GM23338 (cell line): Measurements from ENCODE around the gene KLF7. TPM values are rescaled to one million over a fixed set of nuclear protein-coding genes. Genes with fewer than 3 reads are reported as not detected.
A peak's percentile ranks its signal among the peaks of the same experiment; 100 is the strongest.

Source experiments
- ATAC-seq: fragments of 200-7000 bp; cut with Tn5 transposase; 3 replicates; pipeline ENCODE4 v1.9.1; 2020
- DNase-seq: peaks from one replicate; pipeline ENCODE4 v3.0.0-alpha.2; 2015; ENCODE audit warnings: low spot score
- H2AFZ ChIP-seq: fragments of 200-600 bp; sonication (generic); 2 replicates; pipeline ENCODE4 v1.8.0; 2016; ENCODE audit warnings: antibody characterized with exemption, mild to moderate bottlenecking, moderate library complexity
- H3F3A ChIP-seq: fragments of 200-600 bp; sonication (generic); replicated peaks from 2 replicates; pipeline ENCODE4 v1.8.0; 2017; ENCODE audit warnings: antibody characterized with exemption, mixed run types, low read depth
- H3K27ac ChIP-seq: fragments of 200-600 bp; sonication (generic); 2 replicates; pipeline ENCODE4 v1.6.1; 2016; ENCODE audit warnings: low read depth
- H3K27me3 ChIP-seq: fragments of 200-600 bp; sonication (generic); 2 replicates; pipeline ENCODE4 v1.8.0; 2016; ENCODE audit warnings: mild to moderate bottlenecking, mixed run types, moderate library complexity; ENCODE audit not compliant: insufficient read depth
- H3K36me3 ChIP-seq: fragments of 200-600 bp; sonication (generic); 2 replicates; pipeline ENCODE4 v1.8.0; 2016; ENCODE audit warnings: mild to moderate bottlenecking; ENCODE audit not compliant: insufficient read depth
- H3K4me1 ChIP-seq: fragments of 200-600 bp; sonication (generic); 2 replicates; pipeline ENCODE4 v1.8.0; 2016; ENCODE audit warnings: mild to moderate bottlenecking, moderate library complexity; ENCODE audit not compliant: insufficient read depth
- H3K4me2 ChIP-seq: fragments of 200-600 bp; sonication (generic); 2 replicates; pipeline ENCODE4 v1.7.1; 2017; ENCODE audit warnings: mixed run types
- H3K4me3 ChIP-seq: fragments of 200-600 bp; sonication (generic); 2 replicates; pipeline ENCODE4 v1.6.1; 2016; ENCODE audit warnings: mixed run types
- H3K79me2 ChIP-seq: fragments of 200-600 bp; sonication (generic); replicated peaks from 2 replicates; pipeline ENCODE4 v1.8.0; 2017; ENCODE audit warnings: mild to moderate bottlenecking; ENCODE audit not compliant: insufficient read depth
- H3K9me2 ChIP-seq: fragments of 200-600 bp; sonication (generic); 2 replicates; pipeline ENCODE4 v1.8.0; 2017; ENCODE audit not compliant: insufficient read depth
- H4K20me1 ChIP-seq: fragments of 200-600 bp; sonication (generic); replicated peaks from 2 replicates; pipeline ENCODE4 v1.8.0; 2017; ENCODE audit warnings: mild to moderate bottlenecking; ENCODE audit not compliant: insufficient read depth
- H3K27ac Mint-ChIP-seq: 2 replicates; pipeline ENCODE4 v1.8.0; 2020; ENCODE audit warnings: inconsistent platforms, mild to moderate bottlenecking, moderate library complexity, mixed read lengths
- H3K27me3 Mint-ChIP-seq: 3 replicates; pipeline ENCODE4 v1.8.0; 2022; ENCODE audit warnings: low read depth, mild to moderate bottlenecking, moderate library complexity, mixed read lengths, inconsistent platforms; ENCODE audit not compliant: insufficient read depth, poor library complexity
- H3K36me3 Mint-ChIP-seq: 3 replicates; pipeline ENCODE4 v1.8.0; 2021; ENCODE audit warnings: low read depth, mild to moderate bottlenecking, inconsistent platforms, moderate library complexity, mixed read lengths
- H3K4me1 Mint-ChIP-seq: 3 replicates; pipeline ENCODE4 v1.8.0; 2020; ENCODE audit warnings: mild to moderate bottlenecking, inconsistent platforms, mixed read lengths
- H3K4me3 Mint-ChIP-seq: 3 replicates; pipeline ENCODE4 v1.8.0; 2021; ENCODE audit warnings: moderate library complexity, mild to moderate bottlenecking, inconsistent platforms, mixed read lengths
- H3K9me3 Mint-ChIP-seq: 3 replicates; pipeline ENCODE4 v1.8.0; 2020; ENCODE audit warnings: moderate library complexity, mild to moderate bottlenecking, inconsistent platforms, mixed read lengths
- CREB1 ChIP-seq: fragments of 250-450 bp; sonication (Bioruptor Pico); IDR thresholded peaks from 2 replicates; pipeline ENCODE4 v1.5.0; 2020; ENCODE audit warnings: low read depth, mild to moderate bottlenecking, moderate library complexity
- NANOG ChIP-seq: IDR thresholded peaks from 2 replicates; pipeline ENCODE4 v1.6.1; 2016; ENCODE audit warnings: antibody characterized with exemption, borderline replicate concordance
- POLR2AphosphoS5 ChIP-seq: IDR thresholded peaks from 2 replicates; pipeline ENCODE4 v1.6.1; 2016; ENCODE audit warnings: antibody characterized with exemption, low read depth
- polyA plus RNA-seq: library from polyadenylated mRNA; unstranded; fragments of >200 nt; fragmentation: Nextera tagmentation; extraction: Ambion mirVana; gene quantifications from 2 replicates; pipeline ENCODE4 v1.2.1, GENCODE V29; 2016
- total RNA-seq: library from RNA; depleted of rRNA; stranded (reverse); fragments of >200 nt; shearing (Covaris generic); gene quantifications from 2 replicates; pipeline ENCODE4 v1.2.3, GENCODE V29; 2014
- TF ChIP-seq, protein P1 (sequence below): fragments of 250-450 bp; sonication (Bioruptor Pico); IDR thresholded peaks from 2 replicates; pipeline ENCODE4 v1.5.0; 2020; ENCODE audit warnings: mild to moderate bottlenecking, moderate library complexity
- TF ChIP-seq, protein P2 (sequence below), 2 experiments: fragments of 200-600 bp in 1 of 2; sonication (generic) in 1 of 2; conservative IDR thresholded peaks; 2 replicates each; pipeline versions ENCODE4 v1.5.1 to v1.6.1; 2016 to 2017; ENCODE audit warnings: antibody characterized with exemption in 2 of 2, low read depth in 2 of 2, mild to moderate bottlenecking in 2 of 2, moderate library complexity in 1 of 2

Gene KLF7
- total and polyA plus RNA-seq, 2 experiments from 2014 or later, result 5.7 to 15.4 TPM

DNA sequence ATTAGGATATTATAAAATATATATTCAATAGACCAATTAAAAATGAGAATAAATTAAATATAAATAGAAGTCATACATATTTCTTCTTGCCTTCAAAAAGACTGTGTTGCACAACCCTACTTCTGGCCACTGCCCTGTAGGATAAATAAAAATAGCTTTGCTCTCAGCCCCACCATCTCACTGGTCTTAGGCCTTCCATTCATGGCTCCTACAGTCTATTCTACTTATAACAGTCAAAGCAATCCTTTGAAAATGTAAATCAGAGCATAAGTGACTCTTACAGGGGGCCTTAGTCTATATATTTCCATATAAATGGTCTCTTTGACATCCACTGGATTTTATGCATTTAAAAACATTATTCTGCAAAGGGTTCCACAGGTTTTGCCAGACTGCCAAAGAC is 72.9 kb downstream of the KLF7 start:
- Mint-ChIP-seq H3K4me1 (peaks cover 58% of the 10 kb centered on the region), H3K4me3 (peak overlapping the region; percentile 2; the same call in 1 of the 3 replicates), H3K27me3 (peaks cover 4% of the 10 kb centered on the region), H3K36me3 (peaks cover 4% of the 10 kb centered on the region; the same call in 1 of the 3 replicates), H3K9me3 (no peaks in the 10 kb centered on the region), H3K27ac (no peak overlapping the region)
- TF ChIP-seq POLR2AphosphoS5, result no peak
- TF ChIP-seq CREB1, result no peak
- TF ChIP-seq NANOG, result peak; percentile 9; the same call in 1 of the 2 replicates
- TF ChIP-seq, protein P1, sequence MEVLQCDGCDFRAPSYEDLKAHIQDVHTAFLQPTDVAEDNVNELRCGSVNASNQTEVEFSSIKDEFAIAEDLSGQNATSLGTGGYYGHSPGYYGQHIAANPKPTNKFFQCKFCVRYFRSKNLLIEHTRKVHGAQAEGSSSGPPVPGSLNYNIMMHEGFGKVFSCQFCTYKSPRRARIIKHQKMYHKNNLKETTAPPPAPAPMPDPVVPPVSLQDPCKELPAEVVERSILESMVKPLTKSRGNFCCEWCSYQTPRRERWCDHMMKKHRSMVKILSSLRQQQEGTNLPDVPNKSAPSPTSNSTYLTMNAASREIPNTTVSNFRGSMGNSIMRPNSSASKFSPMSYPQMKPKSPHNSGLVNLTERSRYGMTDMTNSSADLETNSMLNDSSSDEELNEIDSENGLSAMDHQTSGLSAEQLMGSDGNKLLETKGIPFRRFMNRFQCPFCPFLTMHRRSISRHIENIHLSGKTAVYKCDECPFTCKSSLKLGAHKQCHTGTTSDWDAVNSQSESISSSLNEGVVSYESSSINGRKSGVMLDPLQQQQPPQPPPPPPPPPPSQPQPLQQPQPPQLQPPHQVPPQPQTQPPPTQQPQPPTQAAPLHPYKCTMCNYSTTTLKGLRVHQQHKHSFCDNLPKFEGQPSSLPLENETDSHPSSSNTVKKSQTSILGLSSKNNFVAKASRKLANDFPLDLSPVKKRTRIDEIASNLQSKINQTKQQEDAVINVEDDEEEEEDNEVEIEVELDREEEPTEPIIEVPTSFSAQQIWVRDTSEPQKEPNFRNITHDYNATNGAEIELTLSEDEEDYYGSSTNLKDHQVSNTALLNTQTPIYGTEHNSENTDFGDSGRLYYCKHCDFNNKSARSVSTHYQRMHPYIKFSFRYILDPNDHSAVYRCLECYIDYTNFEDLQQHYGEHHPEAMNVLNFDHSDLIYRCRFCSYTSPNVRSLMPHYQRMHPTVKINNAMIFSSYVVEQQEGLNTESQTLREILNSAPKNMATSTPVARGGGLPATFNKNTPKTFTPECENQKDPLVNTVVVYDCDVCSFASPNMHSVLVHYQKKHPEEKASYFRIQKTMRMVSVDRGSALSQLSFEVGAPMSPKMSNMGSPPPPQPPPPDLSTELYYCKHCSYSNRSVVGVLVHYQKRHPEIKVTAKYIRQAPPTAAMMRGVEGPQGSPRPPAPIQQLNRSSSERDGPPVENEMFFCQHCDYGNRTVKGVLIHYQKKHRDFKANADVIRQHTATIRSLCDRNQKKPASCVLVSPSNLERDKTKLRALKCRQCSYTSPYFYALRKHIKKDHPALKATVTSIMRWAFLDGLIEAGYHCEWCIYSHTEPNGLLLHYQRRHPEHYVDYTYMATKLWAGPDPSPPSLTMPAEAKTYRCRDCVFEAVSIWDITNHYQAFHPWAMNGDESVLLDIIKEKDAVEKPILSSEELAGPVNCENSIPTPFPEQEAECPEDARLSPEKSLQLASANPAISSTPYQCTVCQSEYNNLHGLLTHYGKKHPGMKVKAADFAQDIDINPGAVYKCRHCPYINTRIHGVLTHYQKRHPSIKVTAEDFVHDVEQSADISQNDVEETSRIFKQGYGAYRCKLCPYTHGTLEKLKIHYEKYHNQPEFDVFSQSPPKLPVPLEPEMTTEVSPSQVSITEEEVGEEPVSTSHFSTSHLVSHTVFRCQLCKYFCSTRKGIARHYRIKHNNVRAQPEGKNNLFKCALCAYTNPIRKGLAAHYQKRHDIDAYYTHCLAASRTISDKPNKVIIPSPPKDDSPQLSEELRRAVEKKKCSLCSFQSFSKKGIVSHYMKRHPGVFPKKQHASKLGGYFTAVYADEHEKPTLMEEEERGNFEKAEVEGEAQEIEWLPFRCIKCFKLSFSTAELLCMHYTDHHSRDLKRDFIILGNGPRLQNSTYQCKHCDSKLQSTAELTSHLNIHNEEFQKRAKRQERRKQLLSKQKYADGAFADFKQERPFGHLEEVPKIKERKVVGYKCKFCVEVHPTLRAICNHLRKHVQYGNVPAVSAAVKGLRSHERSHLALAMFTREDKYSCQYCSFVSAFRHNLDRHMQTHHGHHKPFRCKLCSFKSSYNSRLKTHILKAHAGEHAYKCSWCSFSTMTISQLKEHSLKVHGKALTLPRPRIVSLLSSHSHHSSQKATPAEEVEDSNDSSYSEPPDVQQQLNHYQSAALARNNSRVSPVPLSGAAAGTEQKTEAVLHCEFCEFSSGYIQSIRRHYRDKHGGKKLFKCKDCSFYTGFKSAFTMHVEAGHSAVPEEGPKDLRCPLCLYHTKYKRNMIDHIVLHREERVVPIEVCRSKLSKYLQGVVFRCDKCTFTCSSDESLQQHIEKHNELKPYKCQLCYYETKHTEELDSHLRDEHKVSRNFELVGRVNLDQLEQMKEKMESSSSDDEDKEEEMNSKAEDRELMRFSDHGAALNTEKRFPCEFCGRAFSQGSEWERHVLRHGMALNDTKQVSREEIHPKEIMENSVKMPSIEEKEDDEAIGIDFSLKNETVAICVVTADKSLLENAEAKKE (CRISPR knock-in tag), result 0 out of 2 replicates have a peak, but pooled peaks have one; percentile 29
- no peaks in the 10 kb centered on the region for H3K27me3 ChIP-seq
- H3K4me3 ChIP-seq, result peak overlapping the region; percentile 23; the same call in 1 of the 2 replicates
- no peaks in the 10 kb centered on the region for H4K20me1 ChIP-seq
- no peaks in the 10 kb centered on the region for H3K9me2 ChIP-seq
- H3K79me2 ChIP-seq, result peaks cover 32% of the 10 kb centered on the region
- DNase-seq, result no peak
- H3K4me1 ChIP-seq, result peaks cover 60% of the 10 kb centered on the region
- H2AFZ ChIP-seq, result no peak overlapping the region
- peak overlapping the region; percentile 18 for H3K4me2 ChIP-seq
- peak overlapping the region; percentile 85 for H3K27ac ChIP-seq
- H3K36me3 ChIP-seq, result no peaks in the 10 kb centered on the region
- ATAC-seq, result peak; percentile 65
- no peaks in the 10 kb centered on the region for H3F3A ChIP-seq

DNA sequence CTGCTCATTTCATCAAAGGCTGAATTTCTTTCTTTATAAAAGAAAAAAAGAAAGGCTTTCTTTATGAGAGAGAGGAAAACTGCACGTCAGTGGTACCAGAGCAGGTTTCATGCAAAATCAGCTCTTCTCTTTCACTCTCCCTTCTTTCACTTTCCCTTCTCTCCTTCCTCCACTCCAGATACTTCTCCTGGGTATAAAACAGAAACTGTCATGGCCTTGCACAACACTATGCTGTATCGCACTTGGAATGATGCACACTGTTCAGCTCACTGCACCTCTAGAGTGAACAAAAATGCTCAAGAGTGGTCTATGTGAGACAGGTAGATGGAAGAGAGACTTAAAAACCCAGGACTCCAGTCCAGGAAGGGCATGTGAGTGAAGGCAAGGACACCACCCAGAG is 73.8 kb downstream of the KLF7 start:
- Histone ChIP-seq H3K27ac (peak overlapping the region; percentile 55; the same call in 1 of the 2 replicates), H3K27me3 (no peaks in the 10 kb centered on the region), H3K4me3 (no peak overlapping the region), H2AFZ (no peak overlapping the region), H3K4me2 (peak overlapping the region; percentile 56), H3F3A (no peaks in the 10 kb centered on the region), H4K20me1 (no peaks in the 10 kb centered on the region), H3K9me2 (no peaks in the 10 kb centered on the region), H3K79me2 (peaks cover 27% of the 10 kb centered on the region), H3K4me1 (peaks cover 55% of the 10 kb centered on the region), H3K36me3 (no peaks in the 10 kb centered on the region)
- Mint-ChIP-seq H3K27ac (peak overlapping the region; percentile 76), H3K9me3 (no peaks in the 10 kb centered on the region), H3K36me3 (peaks cover 4% of the 10 kb centered on the region; the same call in 1 of the 3 replicates), H3K4me3 (no peak overlapping the region), H3K4me1 (peaks cover 61% of the 10 kb centered on the region), H3K27me3 (peaks cover 4% of the 10 kb centered on the region)
- ATAC-seq, result peak; percentile 6; the same call in 1 of the 3 replicates
- DNase-seq, result no peak
- TF ChIP-seq, protein P2, sequence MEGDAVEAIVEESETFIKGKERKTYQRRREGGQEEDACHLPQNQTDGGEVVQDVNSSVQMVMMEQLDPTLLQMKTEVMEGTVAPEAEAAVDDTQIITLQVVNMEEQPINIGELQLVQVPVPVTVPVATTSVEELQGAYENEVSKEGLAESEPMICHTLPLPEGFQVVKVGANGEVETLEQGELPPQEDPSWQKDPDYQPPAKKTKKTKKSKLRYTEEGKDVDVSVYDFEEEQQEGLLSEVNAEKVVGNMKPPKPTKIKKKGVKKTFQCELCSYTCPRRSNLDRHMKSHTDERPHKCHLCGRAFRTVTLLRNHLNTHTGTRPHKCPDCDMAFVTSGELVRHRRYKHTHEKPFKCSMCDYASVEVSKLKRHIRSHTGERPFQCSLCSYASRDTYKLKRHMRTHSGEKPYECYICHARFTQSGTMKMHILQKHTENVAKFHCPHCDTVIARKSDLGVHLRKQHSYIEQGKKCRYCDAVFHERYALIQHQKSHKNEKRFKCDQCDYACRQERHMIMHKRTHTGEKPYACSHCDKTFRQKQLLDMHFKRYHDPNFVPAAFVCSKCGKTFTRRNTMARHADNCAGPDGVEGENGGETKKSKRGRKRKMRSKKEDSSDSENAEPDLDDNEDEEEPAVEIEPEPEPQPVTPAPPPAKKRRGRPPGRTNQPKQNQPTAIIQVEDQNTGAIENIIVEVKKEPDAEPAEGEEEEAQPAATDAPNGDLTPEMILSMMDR (conservative IDR thresholded peaks at IDR 0.05; ENCODE audit: low read depth in 2 of 2), result peak in 1 of 2 experiments; percentile 32; a peak in 1 of 4 replicates
- no peak for TF ChIP-seq CREB1
